NCI-H226 (cell line): Measurements from ENCODE around the gene CTIF.

Experiments used
- DNase-seq: peaks from one replicate; pipeline ENCODE4 v3.0.0-alpha.2; 2015

Gene CTIF

DNA sequence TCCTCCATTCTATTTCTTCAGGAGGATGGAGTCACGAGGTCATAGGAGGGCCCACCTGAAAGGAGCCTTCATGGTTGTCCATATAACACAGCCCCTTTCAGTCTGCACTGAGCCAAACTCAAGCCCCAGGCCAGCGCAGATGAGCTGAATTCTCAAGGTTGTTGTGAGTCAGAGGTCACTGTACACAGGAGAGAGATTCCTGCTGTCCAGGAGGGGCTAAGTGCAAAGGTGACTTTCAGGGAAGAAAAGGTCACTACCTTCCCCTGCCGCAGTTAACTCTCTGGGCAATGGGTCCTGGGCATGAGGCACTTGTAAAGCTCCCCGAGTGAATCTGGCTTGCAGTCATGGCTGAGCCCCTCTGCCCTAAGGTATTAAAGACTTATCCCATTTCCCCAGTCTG, 150.7 kb downstream of the CTIF start:
- no peak for DNase-seq

- DNase-seq, result no peak
Measured at GRCh38 chr18:48690494-48690893, 151.7 kb downstream of the CTIF start.

- no peak for DNase-seq
Measured at GRCh38 chr18:48693006-48693405, 154.2 kb downstream of the CTIF start.

GRCh38 chr18:48693625-48694262, 154.9 kb downstream of the CTIF start:
- DNase-seq, result no peak

GRCh38 chr18:48694295-48694694, 155.5 kb downstream of the CTIF start:
- DNase-seq, result no peak

GRCh38 chr18:48695671-48696070, 156.8 kb downstream of the CTIF start:
- DNase-seq, result no peak

- DNase-seq, result no peak
Measured at GRCh38 chr18:48696218-48696617, 157.4 kb downstream of the CTIF start.

DNA sequence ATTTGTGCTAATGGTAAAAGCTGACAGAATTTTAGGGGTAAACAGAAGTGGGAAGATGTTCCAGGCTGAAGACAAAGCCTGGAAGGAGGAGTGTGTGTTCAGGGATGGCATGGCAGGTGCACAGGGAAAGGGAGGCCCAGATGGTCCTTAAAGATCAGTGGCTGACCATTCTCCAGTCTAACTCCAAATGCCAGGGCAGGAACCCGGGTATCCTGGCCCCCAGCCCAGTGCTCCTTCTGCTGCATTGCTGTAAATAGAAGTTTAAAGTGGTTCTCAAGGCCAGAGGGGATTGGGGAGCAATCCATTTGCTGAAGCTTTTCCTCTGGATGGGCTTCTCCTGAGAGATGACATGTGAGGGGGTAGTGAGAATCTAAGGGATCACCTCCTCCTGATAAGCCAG, 158.6 kb downstream of the CTIF start:
- no peak for DNase-seq

- no peak for DNase-seq
Measured at GRCh38 chr18:48698707-48699106, 159.9 kb downstream of the CTIF start.

DNA sequence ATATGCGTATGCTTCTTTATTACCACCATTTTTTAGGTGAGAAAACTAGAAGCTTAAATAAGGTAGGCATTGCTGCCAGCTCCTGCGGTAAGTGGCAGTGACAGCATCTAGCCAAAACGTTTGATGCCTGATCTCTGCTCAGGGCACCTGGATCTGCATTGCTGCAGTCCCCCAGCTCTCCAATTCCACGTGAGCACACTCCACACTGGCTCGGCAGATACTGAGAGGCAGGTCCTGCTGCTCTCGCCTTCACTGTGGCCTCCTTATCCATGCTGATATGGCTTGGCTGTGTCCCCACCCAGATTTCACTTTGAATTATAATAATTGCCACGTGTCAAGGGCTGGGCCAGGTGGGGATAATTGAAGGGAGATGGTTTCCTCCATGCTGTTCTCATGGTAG, 160.9 kb downstream of the CTIF start:
- DNase-seq, result no peak

GRCh38 chr18:48700446-48700845, 161.6 kb downstream of the CTIF start:
- DNase-seq, result no peak

DNA sequence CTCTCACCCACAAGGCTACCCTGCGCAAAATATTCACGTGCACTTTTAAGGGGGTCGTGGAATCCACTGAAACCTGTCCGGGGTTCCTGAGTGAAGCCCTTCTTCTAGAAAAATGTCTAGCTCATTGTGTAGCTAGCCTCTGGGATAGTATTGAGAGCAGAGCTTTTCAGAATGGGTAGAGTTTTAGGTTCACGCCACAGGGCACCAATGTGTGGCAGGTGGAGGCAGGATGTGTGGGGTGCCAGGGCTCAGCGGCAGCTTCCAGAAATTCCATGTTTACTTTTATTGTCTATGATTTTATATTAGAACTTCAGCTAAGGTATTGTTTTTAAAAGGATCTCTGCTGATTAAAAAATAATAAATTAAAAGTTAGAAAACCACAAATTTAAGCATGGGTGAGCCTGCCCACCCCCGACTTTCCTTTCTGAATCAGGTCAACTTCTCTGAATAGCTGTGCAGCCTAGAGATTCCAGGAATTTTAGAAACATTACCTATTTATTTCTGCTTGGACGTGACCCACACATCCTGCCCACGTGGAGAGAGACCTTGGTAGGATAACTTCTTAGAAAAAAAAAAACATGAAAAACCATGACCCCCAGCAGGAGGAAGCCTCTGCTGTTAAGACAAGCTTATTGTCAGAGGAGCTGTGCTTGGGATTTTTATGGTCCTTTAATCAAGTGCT, 163.7 kb downstream of the CTIF start:
- DNase-seq, result no peak

- no peak for DNase-seq
Measured at GRCh38 chr18:48703028-48703386, 164.2 kb downstream of the CTIF start.

- no peak for DNase-seq
Measured at GRCh38 chr18:48703418-48703817, 164.6 kb downstream of the CTIF start.

GRCh38 chr18:48705043-48705442, 166.2 kb downstream of the CTIF start:
- no peak for DNase-seq

- no peak for DNase-seq
Measured at GRCh38 chr18:48705531-48705930, 166.7 kb downstream of the CTIF start.

DNA sequence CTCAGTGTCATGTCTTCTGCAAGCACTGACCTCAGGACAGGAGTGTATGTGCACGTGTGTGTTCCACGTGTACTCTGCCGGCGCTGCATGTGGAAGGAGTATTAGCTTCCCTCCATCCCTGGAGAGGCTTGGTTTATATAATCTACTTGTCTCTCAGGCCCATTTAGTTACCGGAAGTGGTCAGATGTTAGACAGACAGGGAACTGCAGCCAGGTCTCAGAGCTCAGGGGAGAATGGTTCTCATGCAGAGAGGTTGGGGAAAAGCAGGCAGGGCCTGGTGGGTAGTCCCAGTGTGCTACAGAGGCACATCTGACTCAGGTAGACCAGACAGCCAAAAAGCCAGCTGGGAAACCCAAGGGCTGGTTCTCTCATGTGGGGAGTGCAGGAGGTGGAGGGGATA, 167.9 kb downstream of the CTIF start:
- DNase-seq, result no peak

- DNase-seq, result no peak
Measured at GRCh38 chr18:48707636-48708296, 168.9 kb downstream of the CTIF start.

DNA sequence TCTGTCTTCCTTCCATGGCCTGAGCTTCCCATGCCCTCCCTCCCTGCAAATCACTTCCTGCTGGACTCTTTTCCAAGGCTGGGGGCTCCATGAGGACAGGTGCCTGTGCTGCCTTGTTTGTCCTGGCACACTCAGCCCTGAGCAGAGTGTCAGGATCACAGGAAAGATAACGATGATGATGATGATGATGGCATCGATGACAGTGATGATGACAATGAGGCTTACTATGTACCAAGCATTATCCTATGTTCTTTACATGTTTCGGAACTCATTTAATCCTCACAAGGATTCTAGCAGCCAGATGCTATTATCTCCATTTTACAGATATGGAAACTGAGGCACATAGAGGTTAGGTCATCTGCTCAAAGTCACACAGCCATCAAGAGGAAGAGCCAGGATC, 170.0 kb downstream of the CTIF start:
- DNase-seq, result no peak

- DNase-seq, result no peak
Measured at GRCh38 chr18:48709371-48710062, 170.7 kb downstream of the CTIF start.

GRCh38 chr18:48711651-48712486, 173.0 kb downstream of the CTIF start:
- no peak for DNase-seq

DNA sequence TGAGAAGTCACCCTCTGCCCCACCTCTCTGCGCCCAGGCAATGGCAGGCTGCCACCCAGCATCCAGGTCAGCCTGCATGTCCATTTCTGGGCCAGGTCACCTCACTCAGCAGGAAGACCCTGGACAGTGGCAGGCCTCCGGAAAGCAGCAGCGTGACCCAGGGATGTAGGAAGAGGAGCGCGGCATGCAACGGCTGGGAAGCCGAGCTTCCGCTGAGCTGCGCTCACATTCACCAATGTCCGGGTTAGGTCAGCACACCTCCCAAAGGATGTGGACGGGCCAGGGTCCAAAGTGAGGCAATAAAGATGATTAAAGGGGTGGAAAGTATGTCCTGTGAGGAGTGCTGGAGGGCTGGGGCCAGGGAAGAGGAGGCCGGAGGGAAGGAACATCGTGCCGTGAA, 174.5 kb downstream of the CTIF start:
- no peak for DNase-seq

DNA sequence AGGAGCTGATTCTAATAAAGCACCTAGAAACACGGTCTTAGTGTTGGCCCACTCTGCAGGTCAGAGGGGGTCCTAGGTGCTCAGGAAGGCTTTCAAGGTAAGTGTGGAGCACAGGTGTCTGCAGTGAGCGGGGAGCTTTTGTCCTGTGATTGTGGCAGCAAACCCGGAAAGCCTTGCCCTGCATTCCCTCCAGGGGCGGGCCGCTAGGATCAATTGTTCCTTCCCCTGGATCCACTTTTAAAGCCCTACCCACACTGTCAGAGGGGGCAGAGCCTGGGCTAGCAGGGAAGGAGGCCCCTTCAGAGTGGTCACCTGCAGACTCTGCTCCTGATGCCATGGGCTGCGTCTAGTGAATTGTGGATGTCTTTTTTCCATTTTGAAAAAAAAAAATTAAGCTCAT, 176.0 kb downstream of the CTIF start:
- no peak for DNase-seq
